Middle frontal gyrus (tissue), 1 donor: ENCODE results near the gene HSDL2.
"Not testable (repeated sequence)": the region's sequence is repeated elsewhere in the genome, so short reads cannot be mapped to it uniquely, and the experiment has no call there.

Source experiments
- DNase-seq: peaks from one replicate; pipeline ENCODE4 v3.0.0-alpha.2; 2015; ENCODE audit warnings: low spot score; ENCODE audit errors: extremely low spot score

HSDL2 gene

GRCh38 chr9:112496074-112496722 is 116.3 kb downstream of the HSDL2 start:
- DNase-seq = no peak

- DNase-seq = no peak
Measured at GRCh38 chr9:112500842-112501241, 120.9 kb downstream of the HSDL2 start.

GRCh38 chr9:112501287-112501686 is 121.4 kb downstream of the HSDL2 start:
- no peak for DNase-seq

- no peak for DNase-seq
Measured at GRCh38 chr9:112502175-112502946, 122.5 kb downstream of the HSDL2 start.

- no peak for DNase-seq
Measured at GRCh38 chr9:112503170-112503569, 123.3 kb downstream of the HSDL2 start.

- no peak for DNase-seq
Measured at GRCh38 chr9:112505086-112505485, 125.2 kb downstream of the HSDL2 start.

- DNase-seq = no peak
Measured at GRCh38 chr9:112505607-112506006, 125.7 kb downstream of the HSDL2 start.

GRCh38 chr9:112506571-112506970 is 126.7 kb downstream of the HSDL2 start:
- no peak for DNase-seq

GRCh38 chr9:112507001-112507680 is 127.2 kb downstream of the HSDL2 start:
- no peak for DNase-seq

GRCh38 chr9:112508377-112508776 is 128.5 kb downstream of the HSDL2 start:
- DNase-seq = no peak

- not testable (repeated sequence) for DNase-seq
Measured at GRCh38 chr9:112512377-112512776, 132.5 kb downstream of the HSDL2 start.

GRCh38 chr9:112516769-112517168 is 136.9 kb downstream of the HSDL2 start:
- DNase-seq = no peak

GRCh38 chr9:112520069-112520468 is 140.2 kb downstream of the HSDL2 start:
- DNase-seq = no peak

- no peak for DNase-seq
Measured at GRCh38 chr9:112520656-112521055, 140.7 kb downstream of the HSDL2 start.
